Ishikawa (cell line): ENCODE results near the gene WDR1.

ENCODE experiments used
- CEBPB ChIP-seq: IDR thresholded peaks from 2 replicates; pipeline ENCODE4 v1.6.1; 2012
- EP300 ChIP-seq: IDR thresholded peaks from 2 replicates; pipeline ENCODE4 v1.6.1; 2012; ENCODE audit warnings: borderline replicate concordance
- FOXM1 ChIP-seq: IDR thresholded peaks from 2 replicates; pipeline ENCODE4 v1.6.1; 2012; ENCODE audit warnings: low read depth, borderline replicate concordance
- NFIC ChIP-seq: IDR thresholded peaks from 2 replicates; pipeline ENCODE4 v1.6.1; 2012
- RAD21 ChIP-seq: IDR thresholded peaks from 2 replicates; pipeline ENCODE4 v1.6.1; 2012; ENCODE audit warnings: low read depth
- REST ChIP-seq: IDR thresholded peaks from 2 replicates; pipeline ENCODE4 v1.6.1; 2012; ENCODE audit warnings: low read depth, mild to moderate bottlenecking
- TAF1 ChIP-seq: IDR thresholded peaks from 2 replicates; pipeline ENCODE4 v1.6.1; 2012; ENCODE audit warnings: low read depth, mild to moderate bottlenecking
- TEAD4 ChIP-seq: IDR thresholded peaks from 2 replicates; pipeline ENCODE4 v1.6.1; 2012
- USF1 ChIP-seq: IDR thresholded peaks from 2 replicates; pipeline ENCODE4 v1.6.1; 2012
- YY1 ChIP-seq: IDR thresholded peaks from 2 replicates; pipeline ENCODE4 v1.6.1; 2012; ENCODE audit warnings: low read depth

DNA sequence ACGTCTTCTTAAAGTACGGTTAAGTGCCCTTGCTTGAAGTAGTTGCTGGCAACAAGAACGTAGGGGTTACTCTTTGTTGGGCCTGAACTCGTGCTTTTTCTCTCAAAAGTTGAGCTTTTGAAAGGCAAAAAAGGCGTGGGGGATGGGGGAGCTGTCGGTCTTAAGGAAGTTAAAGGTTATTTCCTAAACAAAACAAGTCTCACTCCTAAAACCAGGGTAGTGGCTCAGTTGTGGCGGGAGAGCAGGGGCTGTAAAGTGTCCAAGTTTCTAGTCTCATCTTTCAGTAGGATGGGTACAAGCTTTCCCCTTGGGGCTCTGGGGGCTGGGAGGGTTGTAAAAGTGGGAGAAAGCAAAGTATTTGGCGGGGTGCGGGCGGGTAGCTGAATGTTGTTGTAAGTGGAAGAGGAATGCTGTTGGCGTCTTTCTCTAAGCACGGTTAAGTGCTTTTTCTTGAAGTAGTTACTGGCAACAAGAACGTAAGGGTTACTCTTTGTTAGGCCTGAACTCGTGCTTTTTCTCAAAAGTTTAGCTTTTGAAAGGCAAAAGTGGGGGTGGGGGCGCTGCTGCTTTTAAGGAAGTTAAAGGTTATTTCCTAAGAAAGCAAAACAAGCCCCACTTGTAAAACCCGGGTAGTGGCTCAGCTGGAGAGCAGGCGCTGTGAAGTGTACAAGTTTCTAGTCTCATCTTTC is 904 bp upstream of the WDR1 start:
- TF ChIP-seq YY1 = no peak
- no peak for TF ChIP-seq RAD21
- no peak for TF ChIP-seq NFIC
- no peak for TF ChIP-seq FOXM1
- TF ChIP-seq USF1 = no peak
- TF ChIP-seq CEBPB = no peak
- TF ChIP-seq EP300 = no peak
- no peak for TF ChIP-seq REST
- TF ChIP-seq TAF1 = no peak
- no peak for TF ChIP-seq TEAD4
